ENCODE measurements around the gene FBXO27.
"Not testable (repeated sequence)": the region's sequence is repeated elsewhere in the genome, so short reads cannot be mapped to it uniquely, and the experiment has no call there.

The FBXO27 gene

DNA sequence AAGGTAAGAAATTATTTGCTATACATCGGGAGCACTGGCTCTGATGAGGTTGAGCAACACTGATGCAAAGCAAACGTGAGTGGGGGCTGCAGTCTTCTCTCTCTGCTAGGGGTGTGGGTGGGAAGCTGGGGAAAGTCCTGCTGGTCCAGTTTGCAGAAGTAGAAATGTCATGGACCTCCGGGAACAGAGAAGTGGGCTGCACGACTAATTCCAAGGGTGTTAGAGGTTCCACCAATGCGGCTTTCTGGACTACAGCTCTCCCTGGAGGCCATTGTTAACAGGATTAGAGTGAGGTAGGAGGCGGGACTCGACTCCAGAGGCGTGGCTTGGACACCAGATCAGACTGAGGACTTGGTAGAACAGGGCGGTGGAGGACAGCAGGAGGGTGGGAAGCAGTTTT, 5.7 kb upstream of the FBXO27 start:
- peak; percentile 25 for DNase-seq

DNA sequence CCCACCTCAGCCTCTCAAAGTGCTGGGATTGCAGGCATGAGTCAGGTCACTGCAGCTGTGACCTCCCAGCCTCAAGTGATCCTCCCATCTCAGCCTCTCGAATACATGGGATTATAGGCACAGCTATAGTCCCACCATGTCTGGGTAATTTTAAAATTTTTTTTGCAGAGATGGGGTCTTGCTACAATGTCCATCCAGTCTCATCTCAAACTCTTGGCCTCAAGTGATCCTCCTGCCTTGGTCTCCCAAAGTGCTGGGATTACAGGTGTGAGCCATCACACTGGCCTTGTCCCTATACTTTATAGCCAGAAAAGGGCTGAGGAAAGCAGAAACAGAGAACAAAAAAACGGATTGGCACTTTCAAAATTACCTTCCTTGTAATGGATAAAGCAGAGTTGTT, 4.8 kb upstream of the FBXO27 start:
- no peak for DNase-seq

DNA sequence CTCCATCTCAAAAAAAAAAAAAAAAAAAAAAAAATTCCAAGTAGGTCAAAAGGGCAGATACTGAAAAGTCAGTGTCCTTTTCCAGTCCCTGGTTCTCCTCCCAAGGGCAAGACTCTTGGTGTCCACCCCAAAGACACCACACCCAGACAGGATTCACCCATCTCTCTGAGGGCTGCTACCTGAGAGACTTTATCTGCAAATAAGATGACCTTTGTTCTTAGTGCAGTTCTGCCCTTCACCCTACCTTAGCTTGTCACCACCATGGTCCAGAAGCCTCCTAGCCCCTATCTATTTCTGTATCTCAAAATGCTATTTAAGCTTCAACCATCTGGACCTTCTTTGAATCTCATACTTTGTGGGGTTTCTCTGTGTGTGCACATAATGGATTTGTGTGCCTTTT, 4.2 kb upstream of the FBXO27 start:
- no peak for DNase-seq

- peak; percentile 69 for DNase-seq
Observed at GRCh38 chr19:39031368-39032062, 834 bp downstream of the FBXO27 start.

- no peak for DNase-seq
Observed at GRCh38 chr19:39030854-39031367, 1.4 kb downstream of the FBXO27 start.

DNA sequence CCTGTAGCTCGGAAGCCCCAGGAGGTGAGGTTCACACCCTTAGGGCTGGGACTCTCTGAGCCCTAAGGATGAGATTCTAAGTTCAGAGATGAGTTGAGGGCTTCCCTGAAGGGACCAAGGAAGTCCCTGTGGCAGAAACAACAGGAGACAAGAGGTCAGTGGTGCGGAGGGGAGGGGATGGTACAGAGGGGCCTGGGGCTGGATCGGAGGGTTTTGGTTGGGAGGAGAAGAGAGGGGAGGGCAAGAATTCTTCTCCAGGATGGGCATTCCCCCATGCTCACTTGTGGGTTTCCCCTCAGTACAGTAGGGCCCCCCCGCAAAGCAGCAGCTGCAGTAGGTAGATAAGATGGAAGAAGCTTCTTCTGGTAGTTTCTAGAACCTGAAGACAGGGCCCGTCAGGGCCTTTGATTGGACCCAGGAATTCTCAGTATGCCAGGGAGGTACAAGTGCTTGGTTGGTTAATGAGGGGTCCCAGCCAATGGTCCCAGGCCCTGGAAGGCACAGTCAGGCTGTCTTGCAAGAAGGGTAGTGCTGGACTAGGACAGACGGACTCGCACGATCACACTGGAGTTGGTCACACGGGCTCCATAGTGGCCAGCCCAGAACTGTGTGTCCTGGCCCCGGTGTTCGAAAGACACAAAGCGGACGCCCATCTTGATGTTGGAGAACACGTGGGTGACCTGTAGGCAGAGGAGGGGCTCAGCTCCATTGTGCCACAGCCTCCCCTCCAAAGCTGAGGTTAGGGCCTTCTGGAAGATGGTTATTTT, 7.3 kb downstream of the FBXO27 start:
- no peak for DNase-seq

- no peak for DNase-seq
Observed at GRCh38 chr19:39021063-39021462, 11.3 kb downstream of the FBXO27 start.

GRCh38 chr19:39017646-39018045, 14.7 kb downstream of the FBXO27 start:
- DNase-seq = no peak

DNA sequence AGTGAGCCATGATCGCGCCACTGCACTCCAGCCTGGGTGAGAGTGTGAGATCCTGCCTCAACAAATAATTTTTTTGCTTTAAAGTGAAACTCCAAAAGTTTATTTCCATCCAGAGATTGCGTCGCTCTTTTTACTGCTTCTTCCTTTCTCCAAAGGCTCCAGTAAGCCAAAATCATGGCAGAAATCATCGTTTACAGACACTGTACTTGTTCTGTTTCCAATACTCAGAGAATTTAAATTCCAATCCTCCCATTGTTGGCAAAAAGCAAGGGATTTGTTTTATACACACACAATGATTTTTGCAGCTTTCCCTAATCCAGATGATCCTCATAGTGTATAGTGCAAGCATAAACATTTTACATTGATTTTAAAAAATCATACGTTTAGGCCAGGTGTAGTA, 15.3 kb downstream of the FBXO27 start:
- no peak for DNase-seq

- peak; percentile 3 for DNase-seq
Observed at GRCh38 chr19:39014037-39014436, 18.3 kb downstream of the FBXO27 start.

- DNase-seq = no peak
Observed at GRCh38 chr19:39009001-39009400, 23.3 kb downstream of the FBXO27 start.

DNA sequence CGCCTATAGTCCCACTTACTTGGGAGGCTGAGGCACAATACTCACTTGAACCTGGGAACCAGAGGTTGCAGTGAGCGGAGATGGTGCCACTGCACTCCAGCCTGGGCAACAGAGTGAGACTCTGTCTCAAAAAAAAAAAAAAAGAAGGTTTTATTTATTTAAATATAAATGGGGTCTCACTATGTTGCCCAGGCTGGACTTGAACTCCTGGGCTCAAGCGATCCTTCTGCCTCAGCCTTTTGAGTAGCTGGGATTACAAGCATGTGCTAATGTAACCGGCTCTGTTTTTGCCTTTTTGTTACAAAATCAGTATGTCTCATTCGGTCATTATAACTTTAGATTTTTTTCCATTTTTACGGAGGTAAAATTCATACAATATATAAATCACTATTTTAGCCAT, 24.2 kb downstream of the FBXO27 start:
- no peak for DNase-seq

DNA sequence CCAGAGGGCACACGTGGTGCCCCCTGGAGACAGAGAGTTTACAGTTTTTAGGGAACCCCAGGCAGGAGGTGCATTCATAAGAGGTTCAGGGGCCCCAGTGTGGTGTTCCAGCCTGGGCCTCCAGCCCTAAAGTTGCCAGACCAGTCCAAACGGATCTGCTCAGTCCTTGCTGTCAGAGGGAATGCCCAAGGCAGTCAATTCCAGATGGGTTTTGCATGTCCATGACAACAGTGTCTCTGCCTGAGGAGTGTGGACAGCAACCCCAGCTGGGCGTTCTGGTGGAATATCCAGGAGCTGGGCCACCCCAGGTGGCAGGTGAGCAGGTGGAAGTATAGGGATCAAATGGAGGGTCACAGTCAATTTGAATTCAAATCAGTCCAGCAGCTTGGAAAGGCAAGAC, 25.3 kb downstream of the FBXO27 start:
- no peak for DNase-seq

DNA sequence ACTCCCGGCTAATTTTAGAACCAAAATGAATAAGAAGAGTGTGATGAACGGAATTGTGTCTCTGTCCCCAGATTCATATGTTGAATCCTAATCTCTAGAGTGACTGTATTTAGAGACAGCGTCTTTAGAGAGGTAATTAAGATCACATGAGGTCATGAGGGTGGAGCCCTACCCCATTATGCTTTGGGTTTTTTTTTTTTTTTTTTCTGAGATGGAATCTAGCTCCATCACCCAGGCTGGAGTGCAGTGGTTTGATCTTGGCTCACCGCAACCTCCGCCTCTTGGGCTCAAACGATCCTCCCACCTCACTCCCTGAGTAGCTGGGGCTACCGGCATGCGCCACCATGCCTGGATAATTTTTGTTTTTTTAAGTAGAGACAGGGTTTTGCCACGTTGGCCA, 27.9 kb downstream of the FBXO27 start:
- no peak for DNase-seq

DNA sequence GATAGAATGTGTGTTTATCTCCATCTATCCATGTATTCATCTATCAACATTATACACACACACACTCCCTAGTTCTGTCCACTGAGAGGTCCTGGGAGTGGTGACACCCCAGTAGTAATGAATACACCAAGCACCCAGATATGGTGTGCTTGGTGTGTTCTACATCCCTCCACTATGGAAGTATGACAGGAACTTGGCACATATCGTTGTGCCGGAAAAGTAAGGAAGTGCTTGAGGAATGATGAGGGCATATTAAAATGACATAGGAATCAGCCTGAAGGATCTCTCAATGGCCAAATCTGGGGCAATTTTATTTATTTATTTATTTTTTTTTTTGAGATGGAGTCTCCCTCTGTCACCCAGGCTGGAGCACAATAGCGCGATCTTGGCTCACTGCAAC, 28.6 kb downstream of the FBXO27 start:
- no peak for DNase-seq

- DNase-seq = no peak
Observed at GRCh38 chr19:39003188-39003587, 29.2 kb downstream of the FBXO27 start.

- DNase-seq = no peak
Observed at GRCh38 chr19:39001041-39001440, 31.3 kb downstream of the FBXO27 start.

DNA sequence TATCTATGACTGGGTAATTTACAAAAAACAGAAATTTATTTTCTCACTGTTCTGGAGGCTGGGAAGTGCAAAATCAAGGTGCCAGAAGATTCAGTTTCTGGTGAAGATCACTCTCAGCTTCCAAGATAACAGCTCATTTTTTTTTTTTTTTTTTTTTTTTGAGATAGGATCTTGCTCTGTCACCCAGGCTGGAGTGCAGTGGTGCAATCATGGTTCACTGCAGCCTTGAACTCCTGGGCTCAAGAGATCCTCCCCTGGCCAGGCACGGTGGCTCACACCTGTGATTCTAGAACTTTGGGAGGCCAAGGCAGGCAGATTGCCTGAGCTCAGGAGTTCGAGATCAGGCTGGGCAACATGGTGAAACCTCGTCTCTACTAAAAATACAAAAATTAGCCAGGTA, 34.8 kb downstream of the FBXO27 start:
- not testable (repeated sequence) for DNase-seq

GRCh38 chr19:38993271-38993670, 39.1 kb downstream of the FBXO27 start:
- peak; percentile 51 for DNase-seq

DNA sequence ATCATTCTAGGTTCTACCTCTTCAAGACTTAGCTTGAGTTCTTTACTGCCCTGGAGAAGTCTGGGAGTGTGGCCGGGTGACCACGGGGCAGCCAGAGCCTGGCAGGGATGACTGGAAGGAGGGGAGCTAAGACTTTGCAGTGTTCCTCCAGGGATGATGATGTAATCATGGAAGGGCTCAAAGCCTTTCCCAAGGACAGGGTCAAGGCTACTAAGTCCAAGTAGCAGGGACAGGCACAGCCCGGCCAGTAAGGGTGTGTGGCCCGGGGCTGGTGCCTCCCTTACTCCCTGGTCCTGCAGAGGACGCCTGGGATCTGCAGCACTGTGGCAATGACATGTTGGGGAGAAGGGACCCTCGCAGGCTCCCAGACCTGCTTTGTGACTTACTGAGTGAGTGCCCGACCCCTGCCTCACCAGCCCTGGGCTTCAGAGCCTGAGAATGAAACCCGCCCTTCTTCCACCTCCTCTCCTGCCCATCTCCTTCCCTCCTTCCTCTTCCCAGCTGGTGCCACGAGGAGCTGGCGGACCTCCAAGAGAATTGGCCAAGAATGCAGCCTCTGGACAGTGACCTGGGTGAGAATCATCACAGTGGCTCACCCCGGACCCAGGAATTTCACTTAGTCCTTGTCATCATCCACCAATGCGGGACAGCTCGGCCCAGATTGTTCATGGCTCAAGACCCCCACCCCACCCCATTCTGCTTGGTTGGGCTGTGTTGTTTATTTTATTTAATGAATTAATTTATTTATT, 41.2 kb downstream of the FBXO27 start:
- DNase-seq = no peak

GRCh38 chr19:38989614-38990013, 42.7 kb downstream of the FBXO27 start:
- DNase-seq = not testable (repeated sequence)

DNA sequence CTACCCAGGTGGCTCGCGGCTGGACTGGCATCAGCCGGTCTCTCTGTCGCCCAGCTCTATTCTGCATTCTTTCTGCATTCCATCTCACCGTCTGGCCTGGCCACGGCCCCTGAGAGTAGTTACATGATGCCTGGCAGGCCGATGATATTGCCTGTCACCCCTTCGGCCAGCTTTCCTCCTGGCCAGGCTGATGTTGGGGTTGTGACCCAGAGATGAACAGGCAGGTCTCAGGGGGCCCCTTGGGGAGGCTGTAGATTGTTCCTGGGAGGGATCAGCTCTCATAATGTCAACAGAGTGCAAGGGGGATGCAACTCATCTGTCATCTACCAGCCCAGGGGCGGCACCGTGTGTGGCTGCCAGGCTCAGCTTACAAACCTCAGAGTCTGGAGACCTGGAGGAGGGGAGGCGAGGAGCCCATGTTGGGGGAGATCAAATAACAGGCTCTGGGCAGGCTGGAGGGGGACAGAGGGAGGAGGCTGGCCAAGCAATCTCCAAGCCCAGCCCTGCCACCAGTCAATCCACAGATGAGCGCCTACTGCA, 43.2 kb downstream of the FBXO27 start:
- DNase-seq = peak; percentile 58

DNA sequence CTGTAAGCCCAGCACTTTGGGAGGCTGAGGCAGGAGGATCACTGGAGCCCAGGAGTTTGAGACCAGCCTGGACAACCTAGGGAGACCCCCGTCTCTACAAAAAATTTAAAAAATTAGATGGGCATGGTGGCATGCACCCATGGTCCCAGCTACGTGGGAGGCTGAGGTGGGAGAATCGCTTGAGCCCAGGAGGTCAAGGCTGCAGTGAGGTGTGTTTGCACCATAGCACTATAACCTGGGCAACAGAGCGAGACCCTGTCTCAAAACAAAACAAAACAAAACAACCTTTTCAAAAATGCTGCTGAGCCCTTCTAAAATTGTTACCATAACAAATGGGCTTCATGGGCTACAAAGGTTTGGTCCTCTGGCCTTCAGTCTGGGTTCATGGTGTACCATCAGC, 43.7 kb downstream of the FBXO27 start:
- DNase-seq = not testable (repeated sequence)
